ENCODE measurements around the gene FOXM1.
A peak's percentile ranks its signal among the peaks of the same experiment; 100 is the strongest.

The FOXM1 gene

GRCh38 chr12:2834581-2835491 is 42.1 kb downstream of the FOXM1 start, which contains the start of gene NRIP2:
Gene NRIP2 (minus strand): TSS chr12:2835035. CDS start chr12:2834983, 52 bp downstream.
- peak in 2 of 3 experiments; percentile 32 to 66 for DNase-seq

GRCh38 chr12:2833810-2834209 is 43.2 kb downstream of the FOXM1 start:
- no peak for DNase-seq

- no peak for DNase-seq
These were observed 43.6 kb downstream of the FOXM1 start for GRCh38 chr12:2833327-2833726.

- peak in 1 of 3 experiments; percentile 7 for DNase-seq
These were observed 44.3 kb downstream of the FOXM1 start for GRCh38 chr12:2832550-2833127.

- no peak for DNase-seq
These were observed 47.7 kb downstream of the FOXM1 start for GRCh38 chr12:2829275-2829674.

GRCh38 chr12:2826721-2827515 is 50.1 kb downstream of the FOXM1 start:
- DNase-seq, result peak in 2 of 3 experiments; percentile 23 to 55

- DNase-seq, result no peak
These were observed 50.9 kb downstream of the FOXM1 start for GRCh38 chr12:2826036-2826435.

- no peak for DNase-seq
These were observed 51.8 kb downstream of the FOXM1 start for GRCh38 chr12:2825132-2825531.

GRCh38 chr12:2824541-2824940 is 52.4 kb downstream of the FOXM1 start:
- DNase-seq, result no peak

- DNase-seq, result no peak
These were observed 53.5 kb downstream of the FOXM1 start for GRCh38 chr12:2823483-2823882.

- DNase-seq, result no peak
These were observed 56.5 kb downstream of the FOXM1 start for GRCh38 chr12:2820432-2820831.

GRCh38 chr12:2819810-2820209 is 57.2 kb downstream of the FOXM1 start:
- no peak for DNase-seq

- DNase-seq, result peak; percentile 31 to 77 (median 42)
These were observed 63.5 kb downstream of the FOXM1 start for GRCh38 chr12:2813214-2814185.

- peak; percentile 97 to 100 (median 100) for DNase-seq
These were observed 64.4 kb downstream of the FOXM1 start, which contains the start of gene ITFG2 for GRCh38 chr12:2812290-2813213. Gene ITFG2 (plus strand): TSS chr12:2812668. CDS start chr12:2812761, 93 bp downstream.

GRCh38 chr12:2811801-2812200 is 65.2 kb downstream of the FOXM1 start:
- DNase-seq, result peak in 1 of 3 experiments; percentile 66
